Stimulated activated CD8-positive, alpha-beta memory T cell treated with anti-CD3 and anti-CD28 coated beads, Interleukin-12 subunit alpha, Interleukin-12 subunit beta, amount 100 ng/mL, for 24 hours (primary cell): Measurements from ENCODE around the gene ARHGAP25.

Experiments used
- DNase-seq: peaks from one replicate; pipeline ENCODE4 v3.0.0-alpha.2; 2020; ENCODE audit errors: extremely low read depth

ARHGAP25 gene

GRCh38 chr2:68832233-68832869, 97.7 kb downstream of the ARHGAP25 start:
- DNase-seq, result no peak

- no peak for DNase-seq
Measured at GRCh38 chr2:68833162-68833561, 98.6 kb downstream of the ARHGAP25 start.

GRCh38 chr2:68834737-68835376, 100.2 kb downstream of the ARHGAP25 start:
- DNase-seq, result no peak

GRCh38 chr2:68835621-68836020, 101.0 kb downstream of the ARHGAP25 start:
- no peak for DNase-seq

DNA sequence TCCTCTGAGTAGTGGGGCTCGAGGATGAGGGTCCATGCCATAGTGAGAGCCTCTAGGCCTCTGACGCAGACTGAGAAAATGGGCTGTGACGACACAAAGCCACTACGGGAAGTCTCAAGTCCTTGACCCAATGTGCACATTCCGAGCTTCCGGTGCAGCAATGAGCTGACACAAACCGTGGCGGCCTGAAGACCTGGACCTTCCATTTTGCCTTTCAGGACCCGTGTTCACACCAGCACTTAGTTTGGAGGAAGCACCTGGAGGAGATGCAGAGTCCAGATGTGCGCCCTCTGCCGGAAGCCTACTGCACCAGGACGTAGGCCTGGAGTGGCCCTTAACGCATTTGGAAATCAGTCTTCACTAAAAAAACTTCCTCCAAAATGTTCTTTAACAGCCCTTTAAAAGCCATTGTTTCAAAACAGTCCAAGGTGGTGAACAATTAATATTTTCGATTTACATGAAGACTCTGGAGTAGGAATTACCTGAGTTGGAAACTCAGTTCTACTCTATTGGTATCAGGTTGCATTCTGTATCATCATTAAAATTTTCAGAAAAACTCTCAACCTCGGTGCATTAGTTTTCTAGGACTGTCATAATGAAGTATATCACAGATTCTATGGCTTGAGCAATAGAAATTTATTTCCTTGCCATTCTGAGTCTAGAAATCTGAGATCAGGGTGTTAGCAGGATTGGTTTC, 102.7 kb downstream of the ARHGAP25 start:
- no peak for DNase-seq

DNA sequence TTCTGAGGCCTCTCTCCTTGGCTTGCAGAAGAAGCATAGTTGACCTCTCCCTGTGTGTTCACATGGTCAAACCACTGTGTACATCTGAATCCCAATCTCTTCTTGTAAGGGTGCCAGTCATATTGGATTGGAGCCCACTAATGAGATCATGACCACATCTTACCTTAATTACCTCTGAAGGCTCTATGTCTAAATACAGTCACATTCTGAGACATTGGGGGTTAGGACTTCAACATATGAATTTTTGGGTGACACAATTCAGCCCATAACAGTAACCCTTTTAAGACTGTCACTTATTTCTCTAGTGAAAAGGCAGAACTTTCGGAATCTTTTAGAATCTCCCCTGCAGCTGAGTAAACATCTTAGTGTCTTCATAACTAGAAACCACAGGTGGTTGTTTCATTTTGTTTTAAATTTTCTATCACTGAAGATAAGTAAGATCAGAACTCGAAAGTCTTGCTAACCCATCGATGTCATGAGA, 103.3 kb downstream of the ARHGAP25 start:
- no peak for DNase-seq

GRCh38 chr2:68838641-68839040, 104.0 kb downstream of the ARHGAP25 start:
- no peak for DNase-seq

DNA sequence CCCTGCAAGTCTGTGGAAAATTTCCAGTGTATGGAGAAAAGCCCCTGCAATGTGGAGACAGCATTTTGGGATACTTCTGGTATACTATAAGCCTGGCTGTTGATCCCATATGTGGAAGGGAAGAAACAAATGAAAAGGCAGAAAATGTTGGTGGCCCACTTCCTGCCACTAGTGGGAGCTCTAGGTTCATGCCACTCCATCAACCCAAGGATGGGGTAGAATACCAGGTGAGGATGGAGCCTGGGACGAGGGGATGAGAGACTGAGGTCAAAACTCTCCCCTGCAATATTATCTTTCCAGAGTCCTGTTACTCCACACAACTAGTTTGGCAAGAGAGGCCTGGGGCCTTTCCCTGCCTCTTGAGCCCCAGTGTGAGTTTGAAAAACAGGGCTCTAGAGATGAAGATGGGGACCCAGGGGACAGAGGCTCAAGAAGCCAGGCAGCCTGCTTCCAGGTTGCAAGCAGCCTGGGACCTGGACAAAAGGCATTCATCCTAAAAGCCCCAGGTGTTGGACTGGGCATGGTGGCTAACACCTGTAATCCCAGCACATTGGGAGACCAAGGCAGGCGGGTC, 104.7 kb downstream of the ARHGAP25 start:
- no peak for DNase-seq

DNA sequence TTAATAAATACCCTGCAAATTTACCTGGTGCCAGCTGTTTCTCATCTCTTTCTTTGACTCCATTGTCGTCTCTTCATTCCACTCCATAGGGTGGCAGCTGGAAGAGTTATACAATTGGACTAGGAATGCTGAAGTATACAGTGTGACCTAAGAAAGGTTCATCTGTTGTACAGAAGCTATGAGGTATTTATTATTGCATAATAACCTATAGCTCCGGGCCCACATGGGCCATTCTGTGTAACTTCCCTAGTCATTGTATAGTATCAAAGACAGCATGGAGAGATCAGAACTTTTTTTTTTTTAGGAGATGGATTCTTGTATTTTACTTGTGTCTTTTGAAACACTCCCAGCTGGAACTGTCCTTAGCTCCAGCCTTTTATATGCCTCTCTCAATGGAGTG, 110.4 kb downstream of the ARHGAP25 start:
- DNase-seq, result no peak

DNA sequence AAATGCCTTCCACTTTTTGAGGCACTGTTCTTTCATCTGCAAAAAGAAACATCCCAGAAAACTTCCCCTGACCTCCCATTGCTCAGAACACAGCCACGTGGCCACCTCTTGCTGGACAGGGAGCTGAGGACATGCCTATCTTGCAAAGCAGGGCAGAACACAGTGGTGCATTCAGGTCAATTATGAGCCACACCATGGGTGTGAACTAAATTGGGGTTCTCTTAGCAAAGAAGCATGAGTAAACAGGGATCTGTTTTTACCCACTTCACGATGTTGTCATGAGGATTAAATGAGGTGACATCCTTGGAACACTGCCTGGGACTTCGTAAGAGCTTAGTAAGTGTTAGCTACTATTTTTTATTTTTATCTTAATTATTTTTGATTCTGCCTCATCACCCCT, 111.5 kb downstream of the ARHGAP25 start:
- DNase-seq, result no peak

- no peak for DNase-seq
Measured at GRCh38 chr2:68847751-68848150, 113.1 kb downstream of the ARHGAP25 start.

DNA sequence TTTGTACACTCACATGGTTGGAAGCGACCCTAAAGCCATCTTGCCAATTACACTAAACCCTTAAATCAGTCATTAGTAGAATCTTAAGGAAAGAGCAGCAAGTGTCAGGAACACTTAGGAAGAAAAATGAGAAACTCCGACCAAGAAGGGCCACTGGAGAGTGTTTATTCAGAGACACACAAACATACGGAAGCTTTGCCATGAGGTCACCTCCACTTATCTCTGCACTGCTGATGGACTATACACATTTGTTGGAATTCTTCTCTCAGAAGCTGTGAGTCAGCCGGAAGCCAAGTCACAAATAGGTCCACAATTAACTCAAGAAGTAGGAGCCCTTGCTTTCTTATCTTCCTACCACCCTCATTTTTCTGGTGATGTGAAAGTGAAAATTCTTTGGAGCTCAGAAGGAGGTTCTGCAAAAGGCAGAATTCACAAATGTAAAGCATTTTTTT, 115.0 kb downstream of the ARHGAP25 start:
- DNase-seq, result no peak

DNA sequence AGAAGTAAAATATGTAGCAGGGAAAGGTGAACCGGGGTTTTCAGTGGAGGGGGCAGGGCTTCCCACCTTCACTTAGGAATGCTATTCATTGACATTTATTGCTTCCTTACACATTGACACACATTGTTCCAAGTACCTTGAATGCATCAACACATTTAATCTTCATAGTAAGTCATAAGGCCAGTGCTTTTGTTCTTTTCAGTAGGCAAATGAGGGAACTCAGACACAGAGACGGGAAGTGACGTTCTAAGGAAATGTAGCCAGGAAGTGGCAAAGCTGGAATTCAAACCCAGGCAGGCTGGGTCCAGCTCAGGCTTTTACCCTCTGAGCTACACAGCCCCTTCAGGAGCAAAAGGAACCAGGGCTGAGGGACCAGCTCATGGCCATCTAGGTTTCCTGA, 115.9 kb downstream of the ARHGAP25 start:
- DNase-seq, result no peak

- DNase-seq, result no peak
Measured at GRCh38 chr2:68853035-68853434, 118.4 kb downstream of the ARHGAP25 start.

DNA sequence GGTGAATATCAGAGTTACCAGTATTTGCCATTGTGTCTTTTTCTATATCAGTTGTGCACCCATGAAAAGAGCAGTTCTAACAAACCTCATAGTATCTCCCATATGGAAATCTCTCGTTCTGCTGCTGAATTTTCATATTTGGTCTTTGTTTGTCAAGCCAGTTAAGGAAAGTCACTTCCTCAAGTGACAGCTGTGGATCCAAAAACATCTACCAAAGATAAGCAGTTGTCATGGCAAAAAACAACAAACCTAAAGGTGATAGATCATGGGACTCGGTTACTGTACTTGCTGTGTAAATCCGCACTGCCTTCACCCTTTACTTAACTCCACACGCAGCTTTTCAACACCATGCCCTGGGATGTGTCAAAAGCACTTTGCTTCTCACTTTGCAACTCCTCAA, 119.3 kb downstream of the ARHGAP25 start:
- no peak for DNase-seq

- DNase-seq, result no peak
Measured at GRCh38 chr2:68854476-68854875, 119.9 kb downstream of the ARHGAP25 start.

DNA sequence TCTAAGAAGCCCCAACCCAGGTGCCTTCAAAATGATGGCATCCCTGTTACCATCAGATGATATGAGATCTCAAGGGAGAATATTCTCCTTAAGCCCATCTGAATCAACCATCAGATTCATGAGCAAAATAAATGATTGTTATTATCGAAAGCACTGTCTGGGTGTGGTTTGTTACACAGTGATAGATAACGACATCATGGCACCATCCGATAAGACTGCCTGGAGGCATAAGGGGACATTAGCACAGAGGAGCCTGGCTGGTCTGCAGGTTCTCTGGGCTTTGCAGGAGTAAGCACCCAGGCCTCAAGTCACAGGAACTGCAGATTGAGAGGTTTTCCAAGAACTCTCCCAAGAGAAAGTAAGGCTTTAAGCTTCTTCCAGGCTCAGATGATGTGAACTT, 120.9 kb downstream of the ARHGAP25 start:
- DNase-seq, result no peak

DNA sequence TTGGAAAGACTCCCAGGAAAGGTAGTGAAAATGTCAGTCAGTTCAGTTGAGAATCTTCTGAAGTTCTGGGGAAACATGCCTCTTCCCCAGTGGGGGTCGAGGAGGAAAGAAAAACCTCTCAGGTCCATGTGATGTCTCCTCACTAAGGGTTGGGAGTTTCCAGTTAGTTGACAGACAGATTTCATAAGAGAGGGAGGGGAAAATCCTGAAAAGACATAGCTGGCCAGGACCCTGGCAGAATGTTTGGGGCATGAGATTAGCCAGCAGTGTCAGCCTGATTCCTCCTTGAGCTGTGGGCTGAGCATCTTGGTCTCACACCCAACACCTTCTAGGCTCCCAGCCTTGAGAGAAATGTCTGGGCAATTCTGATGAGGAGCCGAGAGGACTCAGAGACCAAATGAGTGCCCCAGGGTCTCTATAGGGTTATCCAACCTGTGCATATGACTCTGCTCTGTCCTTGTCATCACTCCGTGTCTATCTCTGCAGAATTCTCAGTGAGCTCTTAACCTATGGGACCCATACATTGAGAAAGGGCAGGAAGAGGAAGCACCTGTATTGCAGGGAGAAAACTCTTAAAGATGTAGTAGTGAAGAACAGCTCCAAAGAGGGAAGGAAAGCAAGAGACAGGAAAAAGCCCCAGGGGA, 122.7 kb downstream of the ARHGAP25 start:
- DNase-seq, result no peak

GRCh38 chr2:68857855-68858456, 123.3 kb downstream of the ARHGAP25 start:
- DNase-seq, result no peak

DNA sequence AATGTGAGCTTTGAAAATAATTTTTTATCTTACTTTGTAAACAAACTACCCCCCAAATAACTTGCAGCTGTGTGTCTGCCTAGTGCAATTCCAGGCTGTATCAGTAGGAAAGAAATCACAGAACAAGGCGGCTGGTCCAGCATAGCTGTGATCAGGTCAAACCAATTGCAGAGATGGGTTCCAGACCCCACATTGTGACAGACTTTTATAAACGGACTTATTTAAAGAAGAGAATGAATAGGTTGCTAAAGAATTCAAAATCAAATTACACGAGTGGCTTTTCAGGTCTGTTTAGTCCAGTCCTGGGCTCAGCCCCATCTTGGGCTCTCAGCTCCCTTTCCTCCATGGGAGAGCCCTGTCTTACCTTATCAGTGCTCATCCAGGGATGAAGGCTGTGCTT, 125.5 kb downstream of the ARHGAP25 start:
- DNase-seq, result no peak

DNA sequence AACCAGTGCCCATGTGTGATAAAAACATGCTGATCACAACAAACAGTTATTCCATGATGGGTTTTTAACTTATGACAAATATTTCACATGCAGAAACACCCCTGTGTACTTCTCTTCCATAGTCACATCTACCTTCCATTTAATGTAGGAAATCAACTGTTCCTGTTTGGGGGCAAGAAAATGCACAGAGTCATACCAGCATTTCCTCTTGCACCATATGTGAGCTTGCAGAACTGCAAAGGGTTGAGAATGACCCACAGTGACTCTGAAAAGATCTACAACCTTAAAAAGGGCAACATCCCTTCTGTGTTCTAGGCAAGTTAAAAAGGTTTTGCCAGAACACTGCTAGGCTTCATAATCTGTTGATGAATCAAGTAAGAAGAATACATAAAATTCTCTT, 126.7 kb downstream of the ARHGAP25 start:
- DNase-seq, result no peak

- no peak for DNase-seq
Measured at GRCh38 chr2:68862889-68863288, 128.3 kb downstream of the ARHGAP25 start.
